H1 (cell line): ENCODE data around the gene BCAR3. TPM values are rescaled to one million over a fixed set of nuclear protein-coding genes. Genes with fewer than 3 reads are reported as not detected.
A peak's percentile ranks its signal among the peaks of the same experiment; 100 is the strongest.

ENCODE experiments used
- CTCF ChIA-PET: fragments of 300-600 bp; sonication (Branson Sonifier 250); formaldehyde crosslinking; loops from one replicate; lab custom pipeline; 2021; ENCODE audit not compliant: partially characterized antibody; lab: Charles Lee
- POLR2A ChIA-PET: fragments of 300-600 bp; sonication (Branson Sonifier 250); formaldehyde crosslinking; loops from one replicate; lab custom pipeline; 2021; ENCODE audit warnings: inconsistent platforms; ENCODE audit not compliant: partially characterized antibody; lab: Charles Lee
- DNase-seq, 2 experiments: peaks; one replicate each; pipeline versions ENCODE4 v3.0.0 to v3.0.0-alpha.2; 2010 to 2022; ENCODE audit warnings: low spot score in 2 of 2, low read depth in 1 of 2, mixed read lengths in 1 of 2
- FAIRE-seq: peaks from 2 replicates; lab custom pipeline; 2011; peaks lifted over from hg19 to GRCh38; lab: Jason Lieb, UNC
- H2AFZ ChIP-seq: 2 replicates; pipeline ENCODE4 v1.8.1; 2012; ENCODE audit warnings: low read length, inconsistent platforms
- H2AK5ac ChIP-seq: 2 replicates; pipeline ENCODE4 v1.6.1; 2013; ENCODE audit warnings: low read depth, low read length
- H2BK120ac ChIP-seq: replicated peaks from 2 replicates; pipeline ENCODE3; 2013; ENCODE audit warnings: low read depth, low read length, inconsistent platforms
- H2BK12ac ChIP-seq: 2 replicates; pipeline ENCODE4 v1.6.1; 2013; ENCODE audit warnings: low read depth, low read length
- H2BK15ac ChIP-seq: 2 replicates; pipeline ENCODE4 v1.6.1; 2013; ENCODE audit warnings: low read length
- H2BK20ac ChIP-seq: 2 replicates; pipeline ENCODE4 v1.6.1; 2013; ENCODE audit warnings: low read length
- H2BK5ac ChIP-seq: 2 replicates; pipeline ENCODE4 v1.6.1; 2013; ENCODE audit warnings: low read depth, low read length
- H3K14ac ChIP-seq: 2 replicates; pipeline ENCODE4 v1.6.1; 2013; ENCODE audit warnings: inconsistent platforms; ENCODE audit not compliant: insufficient read length
- H3K18ac ChIP-seq: 2 replicates; pipeline ENCODE4 v1.6.1; 2013; ENCODE audit warnings: low read length; ENCODE audit errors: extremely low read depth
- H3K23ac ChIP-seq: 2 replicates; pipeline ENCODE4 v1.6.1; 2013; ENCODE audit warnings: inconsistent platforms; ENCODE audit not compliant: insufficient read length
- H3K23me2 ChIP-seq: 2 replicates; pipeline ENCODE4 v1.6.1; 2013; ENCODE audit warnings: low read depth, low read length
- H3K27ac ChIP-seq: 2 replicates; pipeline ENCODE4 v1.6.1; 2011; ENCODE audit warnings: low read depth, low read length, inconsistent platforms
- H3K27me3 ChIP-seq, 4 experiments: replicated peaks in 1 of 4; 1 replicate in 1 of 4; 2 replicates in 3 of 4; pipeline versions ENCODE4 v1.6.1 to v1.8.1; 2011 to 2013; ENCODE audit warnings: low read length in 3 of 4, mild to moderate bottlenecking in 3 of 4, inconsistent platforms in 2 of 4, mixed read lengths in 2 of 4, moderate library complexity in 1 of 4; ENCODE audit not compliant: control insufficient read depth in 3 of 4, insufficient read depth in 3 of 4; ENCODE audit errors: extremely low read depth in 1 of 4
- H3K36me3 ChIP-seq, 4 experiments: 2 replicates each; pipeline versions ENCODE4 v1.6.1 to v1.8.1; 2011 to 2013; ENCODE audit warnings: mild to moderate bottlenecking in 4 of 4, low read length in 3 of 4, moderate library complexity in 2 of 4, control low read depth in 1 of 4, inconsistent platforms in 1 of 4; ENCODE audit not compliant: insufficient read depth in 4 of 4, control insufficient read depth in 2 of 4
- H3K4ac ChIP-seq: replicated peaks from 2 replicates; pipeline ENCODE3; 2013; ENCODE audit warnings: low read length, low read depth, mixed read lengths, inconsistent platforms; ENCODE audit not compliant: insufficient read length
- H3K4me1 ChIP-seq, 4 experiments: replicated peaks in 1 of 4; 1 replicate in 1 of 4; 2 replicates in 3 of 4; pipeline versions ENCODE4 v1.6.1 to v1.8.1; 2011 to 2013; ENCODE audit warnings: low read length in 3 of 4, inconsistent platforms in 2 of 4, mixed read lengths in 1 of 4; ENCODE audit not compliant: insufficient read depth in 4 of 4, control insufficient read depth in 3 of 4
- H3K4me2 ChIP-seq, 2 experiments: 2 replicates each; pipeline versions ENCODE4 v1.6.1 to v1.8.1; 2011 to 2013; ENCODE audit warnings: low read depth in 2 of 2, low read length in 2 of 2, control low read depth in 1 of 2, inconsistent platforms in 1 of 2, mild to moderate bottlenecking in 1 of 2; ENCODE audit not compliant: insufficient read depth in 1 of 2
- H3K4me3 ChIP-seq, 4 experiments: fragments of 200-600, 300-600 bp in 1 of 4; sonication (generic), shearing (Covaris generic), sonication (Bioruptor Twin) in 1 of 4; 2 replicates each; pipeline versions ENCODE4 v1.5.1 to v1.8.1; 2011 to 2016; ENCODE audit warnings: low read length in 4 of 4, low read depth in 3 of 4, control low read depth in 2 of 4, inconsistent platforms in 2 of 4, mild to moderate bottlenecking in 2 of 4, mixed read lengths in 1 of 4, moderate library complexity in 1 of 4; ENCODE audit not compliant: insufficient read depth in 2 of 4; ENCODE audit errors: extremely low read depth in 1 of 4
- H3K56ac ChIP-seq: replicated peaks from 2 replicates; pipeline ENCODE3; 2013; ENCODE audit warnings: low read depth, mild to moderate bottlenecking, mixed read lengths, low read length, inconsistent platforms; ENCODE audit not compliant: insufficient read length
- H3K79me1 ChIP-seq: 2 replicates; pipeline ENCODE4 v1.6.1; 2013; ENCODE audit warnings: low read depth, low read length, control low read depth
- H3K79me2 ChIP-seq, 2 experiments: 2 replicates each; pipeline versions ENCODE4 v1.6.1 to v1.8.1; 2012 to 2013; ENCODE audit warnings: low read length in 2 of 2, mild to moderate bottlenecking in 2 of 2, inconsistent platforms in 1 of 2; ENCODE audit not compliant: insufficient read depth in 2 of 2, control insufficient read depth in 1 of 2
- H3K9ac ChIP-seq, 4 experiments: replicated peaks in 1 of 4; 1 replicate in 1 of 4; 2 replicates in 3 of 4; pipeline versions ENCODE4 v1.6.1 to v1.8.1; 2011 to 2013; ENCODE audit warnings: low read depth in 3 of 4, low read length in 3 of 4, control low read depth in 2 of 4, mild to moderate bottlenecking in 2 of 4, moderate library complexity in 2 of 4, inconsistent platforms in 1 of 4; ENCODE audit errors: extremely low read depth in 1 of 4
- H3K9me3 ChIP-seq, 2 experiments: 2 replicates each; pipeline versions ENCODE4 v1.6.1 to v1.8.1; 2012 to 2013; ENCODE audit warnings: mild to moderate bottlenecking in 2 of 2, moderate library complexity in 2 of 2, control low read depth in 1 of 2, inconsistent platforms in 1 of 2, low read depth in 1 of 2, low read length in 1 of 2, mixed read lengths in 1 of 2; ENCODE audit not compliant: insufficient read depth in 2 of 2
- H4K20me1 ChIP-seq, 2 experiments: replicated peaks in 1 of 2; 2 replicates each; pipeline versions ENCODE3 to v1.8.1; 2011 to 2013; ENCODE audit warnings: inconsistent platforms in 2 of 2, low read length in 2 of 2, mild to moderate bottlenecking in 1 of 2; ENCODE audit not compliant: insufficient read depth in 2 of 2, control insufficient read depth in 1 of 2
- H4K5ac ChIP-seq: 2 replicates; pipeline ENCODE4 v1.6.1; 2013; ENCODE audit warnings: low read length, low read depth, mixed read lengths, inconsistent platforms; ENCODE audit not compliant: insufficient read length
- H4K8ac ChIP-seq: 2 replicates; pipeline ENCODE4 v1.8.0; 2013; ENCODE audit warnings: mild to moderate bottlenecking, moderate library complexity, low read length, inconsistent platforms; ENCODE audit not compliant: insufficient read depth; ENCODE audit errors: extremely low read depth
- H4K91ac ChIP-seq: replicated peaks from 2 replicates; pipeline ENCODE3; 2013; ENCODE audit warnings: low read length, mixed read lengths, inconsistent platforms; ENCODE audit not compliant: insufficient read length
- BACH1 ChIP-seq: IDR thresholded peaks from 2 replicates; pipeline ENCODE4 v1.6.1; 2012; ENCODE audit warnings: low read length, improper control_type of control experiment
- BRCA1 ChIP-seq: IDR thresholded peaks from 2 replicates; pipeline ENCODE4 v1.6.1; 2012; ENCODE audit warnings: low read depth, low read length, improper control_type of control experiment
- CBX5 ChIP-seq: fragments of 300-800, 300-1000 bp; sonication (generic); IDR thresholded peaks from 2 replicates; pipeline ENCODE4 v1.7.1; 2016; ENCODE audit warnings: antibody characterized with exemption, low read length, low read depth
- EGR1 ChIP-seq: IDR thresholded peaks from 2 replicates; pipeline ENCODE4 v1.6.1; 2011; ENCODE audit warnings: low read depth, low read length, borderline replicate concordance
- HDAC6 ChIP-seq: IDR thresholded peaks from one replicate; pipeline ENCODE4 v1.7.1; 2012; ENCODE audit warnings: low read depth, mild to moderate bottlenecking, inconsistent platforms, low read length, moderate library complexity
- JUN ChIP-seq: IDR thresholded peaks from 2 replicates; pipeline ENCODE4 v1.6.1; 2011; ENCODE audit warnings: low read depth, mild to moderate bottlenecking, improper control_type of control experiment, low read length
- KDM5A ChIP-seq: fragments of 200-600 bp; IDR thresholded peaks from 2 replicates; pipeline ENCODE4 v1.7.1; 2012; ENCODE audit warnings: mild to moderate bottlenecking, low read length, inconsistent platforms, mixed read lengths
- PHF8 ChIP-seq: fragments of 200-600 bp; sonication (generic); conservative IDR thresholded peaks from 2 replicates; pipeline ENCODE4 v1.7.1; 2012; ENCODE audit warnings: low read depth, mild to moderate bottlenecking, inconsistent platforms, low read length, moderate library complexity
- POLR2A ChIP-seq, 2 experiments: IDR thresholded peaks; 1 replicate in 1 of 2; 2 replicates in 1 of 2; pipeline ENCODE4 v1.6.1; 2011; ENCODE audit warnings: low read depth in 2 of 2, low read length in 2 of 2, mild to moderate bottlenecking in 2 of 2; ENCODE audit errors: control extremely low read depth in 1 of 2
- POLR2AphosphoS5 ChIP-seq: IDR thresholded peaks from 2 replicates; pipeline ENCODE4 v1.6.1; 2011; ENCODE audit warnings: low read depth, low read length
- POU5F1 ChIP-seq: IDR thresholded peaks from 2 replicates; pipeline ENCODE4 v1.6.1; 2011; ENCODE audit warnings: low read depth, mild to moderate bottlenecking, low read length, moderate library complexity
- SP4 ChIP-seq: IDR thresholded peaks from 2 replicates; pipeline ENCODE4 v1.6.1; 2012; ENCODE audit warnings: low read length, inconsistent platforms
- YY1 ChIP-seq: IDR thresholded peaks from 2 replicates; pipeline ENCODE4 v1.6.1; 2011; ENCODE audit warnings: low read depth, mild to moderate bottlenecking, low read length
- ZNF274 ChIP-seq: IDR thresholded peaks from 2 replicates; pipeline ENCODE4 v1.7.0; 2012; ENCODE audit warnings: low read length, borderline replicate concordance; ENCODE audit errors: extremely low read depth
- WGBS, 2 experiments: shearing (Covaris generic) in 1 of 2; methylation state at CpG; one replicate each; pipeline versions ENCODE4 v1.1.6 to v1.1.7; 2013 to 2015; ENCODE audit warnings: low lambda C conversion rate in 2 of 2, mixed read lengths in 2 of 2, inconsistent platforms in 1 of 2, low coverage in 1 of 2, missing lambda C conversion rate in 1 of 2; ENCODE audit not compliant: insufficient replicate concordance in 2 of 2, insufficient coverage in 1 of 2, insufficient read length in 1 of 2; ENCODE audit errors: extremely low coverage in 1 of 2, missing lambda C conversion rate in 1 of 2; 5-methylcytosine and 5-hydroxymethylcytosine counted together
- polyA plus RNA-seq, 7 experiments: library from polyadenylated mRNA; depleted of rRNA in 3 of 7; stranded (reverse) in 5 of 7; unstranded in 2 of 7; fragments of >200 nt in 5 of 7; fragments of 200-250 nt in 2 of 7; gene quantifications; 1 replicate in 5 of 7; 2 replicates in 1 of 7; 4 replicates in 1 of 7; pipeline versions ENCODE4 v1.2.1 to v1.2.3, GENCODE V29; 2011 to 2013; ENCODE audit warnings: missing spikeins in 2 of 7, mixed read lengths in 2 of 7
- total RNA-seq: library from RNA; stranded (reverse); fragmentation: NEBNext Ultra II Directional; extraction: Animal tissue kit (Norgen Biotek cat#: 25700); gene quantifications from 2 replicates; pipeline ENCODE4 v1.2.1, GENCODE V29; 2021

Gene BCAR3
- total and polyA plus RNA-seq, 2 of the 8 experiments (the other 6 are each of a cell fraction or from before 2014, with no cell fraction given) = 5.6 to 9.2 TPM

DNA sequence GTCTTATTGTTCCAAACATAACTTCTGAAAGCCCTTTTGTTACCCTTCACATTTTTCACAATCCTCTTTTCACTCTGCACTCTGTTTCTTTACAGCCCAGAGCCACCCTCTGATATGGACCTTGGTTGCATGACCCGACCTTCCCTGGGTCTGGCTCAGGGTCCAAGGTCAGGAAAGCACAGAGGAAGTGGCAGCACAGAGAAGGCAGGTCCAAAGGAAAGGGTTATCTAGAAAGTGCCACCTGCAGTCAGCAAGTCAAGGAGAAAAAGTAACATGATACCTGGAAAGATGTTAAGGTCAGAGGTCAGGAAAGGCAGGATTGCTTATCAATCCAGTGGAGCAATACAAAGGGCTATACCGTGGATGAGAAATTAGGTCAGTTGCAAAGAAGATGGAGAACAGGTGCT lies 18.4 kb downstream of the BCAR3 start:
- DNase-seq = no peak
- peak overlapping the region in 1 of 2 experiments; percentile 37; a peak in 2 of 4 replicates for H3K4me2 ChIP-seq
- H3K4me3 ChIP-seq = peak overlapping the region in 1 of 4 experiments; percentile 9; a peak in 1 of 8 replicates
- no peak overlapping the region for H3K14ac ChIP-seq
- peaks cover 0 to 10% of the 10 kb centered on the region in 2 experiments; a peak in 1 of 4 replicates for H3K79me2 ChIP-seq
- 0 out of 2 replicates have a peak, but pooled peaks cover 2% of the 10 kb centered on the region for H3K23me2 ChIP-seq
- no peaks in the 10 kb centered on the region for H3K9me3 ChIP-seq
- no peak overlapping the region for H4K5ac ChIP-seq
- no peak overlapping the region for H3K18ac ChIP-seq
- POLR2A ChIA-PET = interaction anchor here (1.5 kb wide), 2 partner anchors 8 to 25 kb away, joined by 4 to 5 read pairs; no protein-coding TSS in a partner anchor
- no peak overlapping the region for H3K56ac ChIP-seq
- CTCF ChIA-PET = interaction anchor here (0.8 kb wide), 1 partner anchor 8 kb away, joined by 4 read pairs; no protein-coding TSS in a partner anchor
- H4K20me1 ChIP-seq = no peaks in the 10 kb centered on the region
- H2BK20ac ChIP-seq = no peak overlapping the region
- peaks cover 3% of the 10 kb centered on the region; the same call in 1 of the 2 replicates for H3K79me1 ChIP-seq
- peak overlapping the region; percentile 19; the same call in 1 of the 2 replicates for H2BK5ac ChIP-seq
- no peak overlapping the region for H2AK5ac ChIP-seq
- no peak overlapping the region for H3K23ac ChIP-seq
- H4K91ac ChIP-seq = no peak overlapping the region
- no peak overlapping the region for H2AFZ ChIP-seq
- H3K36me3 ChIP-seq = peaks cover 0 to 3% (median 0%) of the 10 kb centered on the region in 4 experiments; a peak in 1 of 8 replicates
- peaks cover 6 to 26% (median 16%) of the 10 kb centered on the region in 4 experiments for H3K4me1 ChIP-seq
- H2BK12ac ChIP-seq = 0 out of 2 replicates have a peak overlapping the region, but pooled peaks have one; percentile 31
- no peak overlapping the region for H2BK120ac ChIP-seq
- TF ChIP-seq POU5F1 = no peak
- TF ChIP-seq PHF8 = no peak
- no peak for TF ChIP-seq YY1
- TF ChIP-seq BACH1 = no peak
- no peak for TF ChIP-seq CBX5
- no peak for TF ChIP-seq HDAC6
- TF ChIP-seq JUN = no peak
- no peak for TF ChIP-seq KDM5A
- no peak for TF ChIP-seq BRCA1
- TF ChIP-seq POLR2AphosphoS5 = no peak
- TF ChIP-seq SP4 = no peak
- TF ChIP-seq POLR2A (IDR thresholded peaks at IDR 0.05; ENCODE audit: control extremely low read depth in 1 of 2, low read depth in 2 of 2, low read length in 2 of 2) = no peak
- no peak for TF ChIP-seq EGR1
- TF ChIP-seq ZNF274 = no peak
- H3K27ac ChIP-seq = no peak overlapping the region
- H3K27me3 ChIP-seq = no peaks in the 10 kb centered on the region
- H4K8ac ChIP-seq = no peak overlapping the region
- no peak overlapping the region for H3K9ac ChIP-seq
- FAIRE-seq = no peak
- WGBS, 2 experiments = 75% methylated on average over 2 of the region's 2 CpGs; no CpG with 5 or more reads in 1 of the 2 experiments
- no peak overlapping the region for H3K4ac ChIP-seq
- H2BK15ac ChIP-seq = no peak overlapping the region
